Fibroblast of villous mesenchyme (primary cell): ENCODE measurements around the gene DOC2A. TPM values are rescaled to one million over a fixed set of nuclear protein-coding genes. Genes with fewer than 3 reads are reported as not detected.

Experiments
- DNase-seq: peaks from one replicate; pipeline ENCODE4 v3.0.0-alpha.2; 2010; ENCODE audit warnings: low read depth
- H3K4me3 ChIP-seq: 2 replicates; pipeline ENCODE4 v1.5.1; 2011; ENCODE audit warnings: low read depth, mild to moderate bottlenecking, low read length
- CTCF ChIP-seq: IDR thresholded peaks from 2 replicates; pipeline ENCODE4 v1.5.1; 2012; ENCODE audit warnings: low read depth, mild to moderate bottlenecking, low read length; ENCODE audit not compliant: insufficient read depth
- total RNA-seq: library from RNA; depleted of rRNA; stranded (reverse); fragments of >200 nt; gene quantifications from 2 replicates; pipeline ENCODE4 v1.2.3, GENCODE V29; 2012

The DOC2A gene
- total RNA-seq, 1 donor, result under 0.01 TPM

DNA sequence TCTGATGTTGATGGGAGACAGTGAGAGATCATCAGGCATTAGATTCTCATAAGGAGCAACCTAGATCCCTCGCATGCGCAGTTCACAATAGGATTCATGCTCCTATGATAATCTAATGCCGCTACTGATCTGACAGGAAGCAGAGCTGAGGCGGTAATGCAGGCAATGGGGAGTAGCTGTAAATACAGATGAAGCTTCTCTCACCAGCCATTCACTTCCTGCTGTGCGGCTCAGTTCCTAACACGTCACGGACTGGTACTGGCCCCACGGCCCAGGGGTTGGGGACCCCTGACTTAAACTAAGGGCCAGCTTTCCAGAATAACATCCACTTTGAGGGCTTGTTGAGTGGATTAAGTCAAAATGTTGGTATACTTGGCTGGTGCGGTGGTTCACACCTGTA lies 51.5 kb downstream of the DOC2A start:
- no peak overlapping the region for H3K4me3 ChIP-seq
- no peak for TF ChIP-seq CTCF
- DNase-seq, result no peak

DNA sequence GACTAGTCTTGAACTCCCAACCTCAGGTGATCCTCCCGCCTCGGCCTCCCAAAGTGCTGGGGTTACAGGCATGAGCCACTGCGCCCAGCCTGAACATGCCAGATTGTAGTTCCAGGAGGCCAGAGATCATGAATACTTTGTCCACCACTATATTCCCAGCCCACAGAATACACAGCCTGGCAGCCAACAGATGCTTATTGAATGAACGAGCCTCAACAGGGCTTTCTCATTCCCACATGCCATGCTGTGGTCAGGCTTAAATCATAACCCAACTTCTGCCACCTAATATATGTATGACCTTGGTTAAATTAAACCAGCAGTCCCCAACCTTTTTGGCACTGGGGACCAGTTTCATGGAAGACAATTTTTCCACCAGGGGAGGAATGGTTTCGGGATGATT lies 52.1 kb downstream of the DOC2A start:
- H3K4me3 ChIP-seq, result no peak overlapping the region
- no peak for TF ChIP-seq CTCF
- DNase-seq, result no peak

Other genes starting within 250 kb of the DOC2A start
- gene ZG16, start 232.8 kb downstream of the DOC2A start, total RNA-seq, result not detected in 2 replicates
- gene KIF22, start 220.3 kb downstream of the DOC2A start, total RNA-seq, result 32.5 and 45.3 TPM in 2 replicates
- 166 and 269 TPM in 2 replicates for gene MAZ, start 204.5 kb downstream of the DOC2A start, total RNA-seq
- 3.0 and 3.2 TPM in 2 replicates for gene PRRT2, start 198.8 kb downstream of the DOC2A start, total RNA-seq
- gene PAGR1, start 194.9 kb downstream of the DOC2A start, total RNA-seq, result 20.3 and 20.7 TPM in 2 replicates
- 211 and 250 TPM in 2 replicates for gene MVP, start 190.6 kb downstream of the DOC2A start, total RNA-seq
- gene CDIPT, start 147.8 kb downstream of the DOC2A start, total RNA-seq, result 60.9 and 84.6 TPM in 2 replicates
- gene SEZ6L2, start 111.5 kb downstream of the DOC2A start, total RNA-seq, result 2.6 and 4.7 TPM in 2 replicates
- 5.2 and 7.8 TPM in 2 replicates for gene ASPHD1, start 110.5 kb downstream of the DOC2A start, total RNA-seq
- 8.2 and 10.0 TPM in 2 replicates for gene KCTD13, start 84.8 kb downstream of the DOC2A start, total RNA-seq
- gene TMEM219, start 48.9 kb downstream of the DOC2A start, total RNA-seq, result 72.8 and 75.1 TPM in 2 replicates
- gene TAOK2, start 37.2 kb downstream of the DOC2A start, total RNA-seq, result 48.0 and 63.9 TPM in 2 replicates
- gene HIRIP3, start 15.4 kb downstream of the DOC2A start, total RNA-seq, result 4.7 and 6.8 TPM in 2 replicates
- gene INO80E, start 14.8 kb downstream of the DOC2A start, total RNA-seq, result 25.9 and 31.2 TPM in 2 replicates
- gene C16orf92, start 12.2 kb upstream of the DOC2A start, total RNA-seq, result not detected in 2 replicates
- 0.32 TPM in 1 of 2 replicates, not detected in the other for gene TLCD3B, start 20.2 kb upstream of the DOC2A start, total RNA-seq
- 545 and 622 TPM in 2 replicates for gene ALDOA, start 54.7 kb upstream of the DOC2A start, total RNA-seq
- gene PPP4C, start 65.0 kb upstream of the DOC2A start, total RNA-seq, result 196 and 209 TPM in 2 replicates
- gene TBX6, start 80.9 kb upstream of the DOC2A start, total RNA-seq, result 0.32 and 0.43 TPM in 2 replicates
- 8.6 and 14.5 TPM in 2 replicates for gene YPEL3, start 85.2 kb upstream of the DOC2A start, total RNA-seq
- gene GDPD3, start 102.5 kb upstream of the DOC2A start, total RNA-seq, result 0.32 and 0.43 TPM in 2 replicates
- 27.7 and 36.3 TPM in 2 replicates for gene MAPK3, start 112.2 kb upstream of the DOC2A start, total RNA-seq
- gene CORO1A, start 172.6 kb upstream of the DOC2A start, total RNA-seq, result 1.6 and 3.5 TPM in 2 replicates
- gene BOLA2B, start 182.6 kb upstream of the DOC2A start, total RNA-seq, result 46.6 and 140 TPM in 2 replicates
- gene SLX1A, start 182.8 kb upstream of the DOC2A start, total RNA-seq, result 16.8 and 49.3 TPM in 2 replicates
- gene SULT1A3, start 188.2 kb upstream of the DOC2A start, total RNA-seq, result 3.5 and 3.9 TPM in 2 replicates
- 0.97 TPM in 1 of 2 replicates, not detected in the other for gene NPIPB13, start 237.5 kb upstream of the DOC2A start, total RNA-seq